HAP-1 (cell line): ENCODE data around the gene FUBP3.
A peak's percentile ranks its signal among the peaks of the same experiment; 100 is the strongest.

ENCODE experiments used
- DNase-seq, 2 experiments: peaks; one replicate each; pipeline ENCODE4 v3.0.0-alpha.2; 2016 to 2020; ENCODE audit warnings: low spot score in 2 of 2
- H3K27me3 ChIP-seq: fragments of 250-450 bp; sonication (Bioruptor Pico); 2 replicates; pipeline ENCODE4 v1.5.1; 2020; ENCODE audit warnings: low read depth, mild to moderate bottlenecking, moderate library complexity
- H3K36me3 ChIP-seq: fragments of 250-450 bp; sonication (Bioruptor Pico); replicated peaks from 2 replicates; pipeline ENCODE4 v1.5.1; 2020; ENCODE audit warnings: mild to moderate bottlenecking
- H3K4me1 ChIP-seq: fragments of 250-450 bp; sonication (Bioruptor Pico); 2 replicates; pipeline ENCODE4 v1.5.1; 2020; ENCODE audit warnings: mild to moderate bottlenecking
- H3K4me3 ChIP-seq: fragments of 250-450 bp; sonication (Bioruptor Pico); 2 replicates; pipeline ENCODE4 v1.5.1; 2020; ENCODE audit warnings: mild to moderate bottlenecking, moderate library complexity
- H3K9me3 ChIP-seq: fragments of 250-450 bp; sonication (Bioruptor Pico); 2 replicates; pipeline ENCODE4 v1.5.1; 2020; ENCODE audit warnings: mild to moderate bottlenecking, moderate library complexity
- in situ Hi-C: fragments of 300-500 bp; cut with MboI; formaldehyde crosslinking; loops from 3 replicates; pipeline ENCODE4 v1.14.3; 2020; ENCODE audit warnings: low sequenced_read_pairs, inconsistent platforms, mixed read lengths

The FUBP3 gene

DNA sequence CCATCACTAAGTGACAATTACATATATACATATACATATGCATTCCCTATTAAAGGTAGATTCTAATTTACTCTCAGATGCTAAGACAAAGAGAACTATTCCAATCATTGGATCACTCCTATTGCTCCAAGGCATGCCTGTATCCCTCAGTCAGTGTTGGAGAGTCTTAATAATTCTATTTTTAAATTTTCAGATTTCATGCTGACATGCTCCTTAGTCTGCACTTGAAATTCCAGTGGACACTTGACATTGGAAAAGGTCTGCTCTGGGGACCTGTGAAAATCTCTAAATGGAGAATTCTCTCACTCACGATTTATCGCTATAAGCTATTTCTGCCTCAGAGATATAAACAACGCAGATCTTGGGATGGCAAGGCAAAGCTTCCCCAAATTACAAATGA lies 3.9 kb upstream of the FUBP3 start:
- no peaks in the 10 kb centered on the region for H3K9me3 ChIP-seq
- no peaks in the 10 kb centered on the region for H3K36me3 ChIP-seq
- DNase-seq = no peak
- H3K4me3 ChIP-seq = no peak overlapping the region
- H3K4me1 ChIP-seq = peaks cover 2% of the 10 kb centered on the region
- peaks cover 3% of the 10 kb centered on the region; the same call in 1 of the 2 replicates for H3K27me3 ChIP-seq
- in situ Hi-C loops = no loop called here

DNA sequence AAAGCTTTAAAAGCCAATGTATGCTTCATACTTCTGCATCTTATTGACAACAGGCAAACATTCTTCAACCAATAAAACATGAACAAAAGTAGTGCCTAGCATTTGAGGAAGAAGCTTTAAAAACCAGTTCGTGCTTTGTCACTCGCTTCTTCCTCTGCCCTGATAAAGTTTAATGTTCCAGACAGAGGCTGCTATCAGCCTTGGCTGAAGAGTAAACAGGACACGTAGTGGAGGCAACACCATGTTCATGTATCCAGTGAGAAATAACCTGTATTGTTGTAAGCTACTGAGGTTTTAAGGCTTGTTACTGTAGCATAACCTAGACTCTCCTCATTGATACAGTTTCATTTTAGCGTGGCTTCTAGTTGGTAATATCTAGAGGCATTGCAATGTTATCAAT lies 3.2 kb upstream of the FUBP3 start:
- no peak overlapping the region for H3K4me3 ChIP-seq
- peaks cover 3% of the 10 kb centered on the region for H3K36me3 ChIP-seq
- H3K27me3 ChIP-seq = peaks cover 3% of the 10 kb centered on the region; the same call in 1 of the 2 replicates
- H3K4me1 ChIP-seq = peaks cover 5% of the 10 kb centered on the region
- H3K9me3 ChIP-seq = no peaks in the 10 kb centered on the region
- DNase-seq = no peak
- in situ Hi-C loops = no loop called here

DNA sequence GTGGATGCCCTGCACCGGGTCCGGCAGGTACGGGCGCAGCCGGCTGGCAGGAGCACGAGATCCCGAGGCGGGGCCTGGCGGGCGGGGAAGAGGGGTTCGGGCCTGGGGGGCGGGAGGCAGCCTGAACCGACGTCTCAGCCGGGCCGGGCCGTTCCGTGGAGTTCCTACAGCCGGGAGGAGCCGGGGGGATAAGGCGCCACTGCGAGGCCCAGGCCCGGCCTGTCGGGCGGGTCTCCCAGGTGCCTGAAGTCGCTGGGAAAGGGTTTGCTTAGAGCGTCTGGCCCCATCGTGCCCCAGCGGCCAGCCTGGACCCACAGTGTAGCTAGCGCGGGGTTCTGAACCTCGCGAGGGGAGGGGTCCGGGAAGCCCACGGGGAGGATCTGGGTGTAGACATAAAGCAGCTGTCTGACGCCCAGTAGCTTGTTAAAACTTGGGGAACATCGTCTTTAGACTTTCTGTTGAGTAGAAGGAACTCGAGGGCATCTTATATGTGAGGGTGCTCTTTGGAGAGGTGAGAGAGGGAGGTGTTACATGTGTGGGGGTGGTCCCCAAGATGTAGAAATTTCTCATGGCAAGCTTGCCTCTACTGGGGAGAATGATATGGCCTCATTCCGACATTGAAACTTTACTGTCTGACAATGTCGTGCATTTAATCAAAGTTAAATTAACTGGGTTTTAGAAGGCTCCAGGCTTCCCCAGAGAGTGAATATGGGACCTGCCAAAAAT lies 524 bp downstream of the FUBP3 start:
- Histone ChIP-seq H3K36me3 (peaks cover 18% of the 10 kb centered on the region), H3K4me3 (peak overlapping the region; percentile 78), H3K27me3 (peaks cover 3% of the 10 kb centered on the region; the same call in 1 of the 2 replicates), H3K9me3 (no peaks in the 10 kb centered on the region), H3K4me1 (peaks cover 5% of the 10 kb centered on the region)
- DNase-seq = peak in 1 of 2 experiments; percentile 22
- in situ Hi-C loops = no loop called here

DNA sequence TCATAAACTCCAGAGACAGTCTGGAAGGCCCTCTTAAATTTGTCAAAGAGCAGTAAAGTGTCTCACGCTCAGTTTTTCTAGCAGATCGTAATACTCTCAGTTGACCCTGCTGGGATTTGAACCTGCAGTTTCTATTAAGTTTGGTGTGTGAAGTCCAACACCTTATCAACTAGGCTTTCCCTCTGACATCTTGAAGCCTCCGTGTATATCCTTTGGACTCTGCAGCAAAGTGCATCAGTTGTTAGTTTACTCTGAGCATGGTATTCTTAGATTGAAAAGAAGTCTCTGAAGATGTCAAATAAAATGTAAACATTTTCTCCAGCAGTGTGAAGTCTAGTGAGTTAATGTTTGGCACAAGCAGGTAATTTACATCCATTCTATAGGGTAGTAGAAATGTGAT lies 2.4 kb downstream of the FUBP3 start:
- H3K4me3 ChIP-seq = no peak overlapping the region
- in situ Hi-C loops = no loop called here
- DNase-seq = no peak
- H3K4me1 ChIP-seq = peaks cover 5% of the 10 kb centered on the region
- H3K9me3 ChIP-seq = no peaks in the 10 kb centered on the region
- no peaks in the 10 kb centered on the region for H3K27me3 ChIP-seq
- peaks cover 18% of the 10 kb centered on the region for H3K36me3 ChIP-seq

DNA sequence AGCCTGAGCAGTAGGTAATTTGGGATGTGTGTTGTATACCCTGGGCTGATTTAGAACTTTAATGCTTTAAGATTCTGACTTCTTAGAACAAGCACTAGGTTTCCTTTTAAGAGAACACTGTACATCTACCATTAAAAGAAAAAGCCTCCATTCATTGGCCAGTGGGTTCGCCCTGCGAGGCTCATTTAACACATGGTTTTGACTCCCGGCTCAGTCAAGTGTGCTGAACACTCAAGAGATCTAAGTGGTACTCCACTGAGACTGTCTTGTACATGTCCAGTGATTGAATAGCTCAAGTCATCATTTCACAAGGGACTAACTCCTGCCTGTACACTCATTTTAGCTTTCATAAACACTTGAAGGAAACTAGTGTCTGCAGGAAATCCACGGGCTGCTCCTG lies 3.9 kb downstream of the FUBP3 start:
- H3K4me3 ChIP-seq = no peak overlapping the region
- in situ Hi-C loops = no loop called here
- DNase-seq = no peak
- H3K36me3 ChIP-seq = peaks cover 18% of the 10 kb centered on the region
- peaks cover 5% of the 10 kb centered on the region for H3K4me1 ChIP-seq
- no peaks in the 10 kb centered on the region for H3K27me3 ChIP-seq
- no peaks in the 10 kb centered on the region for H3K9me3 ChIP-seq

DNA sequence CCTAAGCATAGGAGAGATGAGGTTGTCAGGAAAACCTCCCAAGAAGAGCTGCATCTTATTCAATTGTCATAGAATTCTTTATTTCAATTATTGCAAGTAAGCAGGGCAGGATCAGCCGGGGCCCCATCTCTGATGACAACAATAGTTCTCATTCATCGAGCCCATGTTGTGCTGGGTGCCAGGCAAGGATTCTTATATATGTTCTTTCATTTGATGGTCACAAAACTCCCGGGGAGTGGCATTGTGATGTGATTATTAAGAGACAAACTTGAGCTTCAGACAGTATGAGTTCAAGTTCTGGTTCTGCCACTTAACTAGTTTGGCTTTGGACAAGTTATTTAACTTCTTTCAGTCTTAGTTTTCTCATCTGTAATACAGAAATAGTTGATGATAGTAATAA lies 8.5 kb downstream of the FUBP3 start:
- Histone ChIP-seq H3K27me3 (no peaks in the 10 kb centered on the region), H3K36me3 (peaks cover 10% of the 10 kb centered on the region), H3K4me1 (no peaks in the 10 kb centered on the region), H3K9me3 (no peaks in the 10 kb centered on the region), H3K4me3 (no peak overlapping the region)
- in situ Hi-C loops = no loop called here
- no peak for DNase-seq

DNA sequence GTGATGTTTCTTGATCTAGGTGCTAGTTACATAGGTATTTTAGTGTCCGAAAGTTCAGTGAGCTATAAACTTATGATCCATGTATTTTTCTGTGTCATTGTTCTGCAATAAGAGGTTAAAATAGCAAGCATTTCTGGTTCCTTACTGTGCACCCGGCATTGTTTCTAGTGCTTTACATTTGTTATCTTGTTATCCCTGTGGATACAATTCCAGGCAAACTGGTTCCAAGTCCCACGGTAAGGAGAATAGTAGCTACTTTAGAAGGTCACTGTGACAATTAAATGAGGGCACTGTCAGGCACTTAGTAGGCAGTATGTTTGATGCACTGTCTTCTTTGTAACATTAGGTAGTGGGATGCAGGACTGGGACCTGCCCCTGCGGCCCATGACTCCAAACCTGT lies 9.0 kb downstream of the FUBP3 start:
- DNase-seq = no peak
- H3K27me3 ChIP-seq = no peaks in the 10 kb centered on the region
- no peaks in the 10 kb centered on the region for H3K9me3 ChIP-seq
- peaks cover 6% of the 10 kb centered on the region; the same call in 1 of the 2 replicates for H3K36me3 ChIP-seq
- no peak overlapping the region for H3K4me3 ChIP-seq
- in situ Hi-C loops = no loop called here
- no peaks in the 10 kb centered on the region for H3K4me1 ChIP-seq

DNA sequence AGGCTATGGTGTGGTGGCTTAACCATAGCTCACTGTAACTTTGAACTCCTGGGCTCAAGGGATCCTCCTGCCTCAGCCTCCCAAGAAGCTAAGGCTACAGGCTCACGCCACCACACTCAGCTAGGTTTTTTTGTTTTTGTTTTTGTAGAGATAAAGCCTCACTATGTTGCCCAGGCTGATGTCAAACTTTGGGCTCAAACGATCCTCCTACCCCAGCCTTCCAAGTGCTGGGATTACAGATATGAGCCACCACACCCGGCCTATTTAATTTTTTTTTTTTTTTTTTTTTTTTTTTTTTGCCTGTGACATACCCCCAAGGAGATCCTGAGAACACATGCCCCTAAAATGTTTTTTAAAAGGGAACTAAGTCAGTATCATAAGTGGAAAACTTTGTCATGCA lies 10.4 kb downstream of the FUBP3 start:
- no peak for DNase-seq
- Histone ChIP-seq H3K36me3 (peaks cover 6% of the 10 kb centered on the region; the same call in 1 of the 2 replicates), H3K27me3 (no peaks in the 10 kb centered on the region), H3K9me3 (no peaks in the 10 kb centered on the region), H3K4me1 (no peaks in the 10 kb centered on the region), H3K4me3 (no peak overlapping the region)
- in situ Hi-C loops = no loop called here

DNA sequence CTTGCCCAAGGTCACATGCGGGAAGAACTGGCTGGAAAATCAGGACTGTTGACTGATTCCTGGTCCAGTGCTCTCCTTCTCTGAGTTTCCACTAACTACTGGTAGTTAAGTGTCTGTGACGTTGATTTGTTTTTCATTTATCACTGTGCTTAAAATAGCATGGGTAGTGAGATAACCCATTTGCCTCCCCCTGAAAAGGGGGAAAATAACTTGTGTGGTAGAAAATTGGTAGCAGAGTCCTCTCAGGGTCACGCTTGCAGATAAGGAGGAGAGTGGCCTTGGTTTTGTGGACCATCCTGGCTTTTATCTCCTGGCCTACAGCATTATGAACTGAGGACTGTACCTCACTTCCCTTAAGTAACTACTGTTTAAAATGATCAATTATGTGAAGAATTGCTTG lies 10.9 kb downstream of the FUBP3 start:
- H3K4me3 ChIP-seq = no peak overlapping the region
- in situ Hi-C loops = no loop called here
- DNase-seq = no peak
- no peaks in the 10 kb centered on the region for H3K27me3 ChIP-seq
- H3K4me1 ChIP-seq = no peaks in the 10 kb centered on the region
- no peaks in the 10 kb centered on the region for H3K9me3 ChIP-seq
- H3K36me3 ChIP-seq = peaks cover 6% of the 10 kb centered on the region; the same call in 1 of the 2 replicates

DNA sequence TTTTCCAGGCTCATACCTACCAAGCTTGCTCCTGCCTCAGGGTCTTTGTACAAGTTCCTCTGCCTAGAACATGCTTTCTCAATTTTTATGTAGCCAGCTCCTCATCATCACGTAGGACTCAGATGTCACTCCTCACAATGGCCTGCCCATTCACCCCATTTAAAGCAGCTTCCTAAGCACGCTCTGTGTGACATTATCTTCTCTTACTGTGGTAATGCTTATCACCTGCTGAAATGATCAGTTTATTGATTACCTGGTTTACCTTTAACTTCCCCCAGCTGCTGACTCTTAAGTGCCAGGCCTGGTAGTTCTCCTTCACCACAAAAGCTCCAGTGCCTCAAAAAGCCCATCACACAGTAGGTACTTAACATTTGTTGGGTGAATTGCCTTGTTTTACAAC lies 13.6 kb downstream of the FUBP3 start:
- H3K36me3 ChIP-seq = peaks cover 24% of the 10 kb centered on the region
- no peak for DNase-seq
- H3K27me3 ChIP-seq = no peaks in the 10 kb centered on the region
- H3K9me3 ChIP-seq = no peaks in the 10 kb centered on the region
- in situ Hi-C loops = no loop called here
- no peaks in the 10 kb centered on the region for H3K4me1 ChIP-seq
- H3K4me3 ChIP-seq = no peak overlapping the region

DNA sequence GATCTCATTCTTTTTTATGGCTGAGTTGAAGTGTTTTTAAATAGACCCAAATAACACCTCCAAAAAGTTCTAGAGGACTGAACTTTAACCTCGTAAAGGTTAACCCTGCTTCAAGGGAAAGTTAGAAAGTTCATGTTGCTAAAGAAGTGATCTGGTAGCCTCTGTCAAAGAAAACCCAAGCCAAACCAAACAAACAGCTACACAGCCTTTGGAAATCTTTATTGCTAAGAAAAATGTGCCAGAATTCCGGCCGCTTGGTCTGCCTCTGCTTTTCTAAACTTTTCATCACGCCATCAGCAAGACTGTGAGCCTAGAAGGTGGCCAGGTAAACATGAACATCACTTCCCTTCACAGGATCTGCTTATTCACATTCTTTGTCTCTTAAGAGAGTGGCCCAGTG lies 17.9 kb downstream of the FUBP3 start:
- DNase-seq = no peak
- in situ Hi-C loops = no loop called here
- Histone ChIP-seq H3K9me3 (no peaks in the 10 kb centered on the region), H3K36me3 (peaks cover 35% of the 10 kb centered on the region), H3K27me3 (no peaks in the 10 kb centered on the region), H3K4me1 (no peaks in the 10 kb centered on the region), H3K4me3 (no peak overlapping the region)

DNA sequence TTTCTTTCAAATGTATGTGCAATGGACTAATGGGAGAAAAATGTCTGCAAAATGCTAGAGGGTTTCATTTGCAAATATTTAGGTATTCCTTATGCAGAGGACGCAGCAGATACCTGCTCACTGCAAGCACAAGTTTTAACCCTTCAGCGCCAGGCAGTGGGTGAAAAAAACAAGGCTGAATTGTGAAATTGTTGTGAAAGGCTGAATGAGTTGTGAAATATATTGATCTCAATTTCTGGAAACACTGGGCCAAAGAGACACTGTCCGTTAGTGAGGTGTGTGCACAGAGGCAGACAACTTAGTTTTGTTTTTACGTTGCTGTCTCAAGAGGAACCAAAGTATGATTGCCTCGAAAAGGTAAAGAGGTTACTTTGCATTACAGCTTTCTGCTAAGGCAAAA lies 18.8 kb downstream of the FUBP3 start:
- H3K4me3 ChIP-seq = no peak overlapping the region
- peaks cover 38% of the 10 kb centered on the region for H3K36me3 ChIP-seq
- no peak for DNase-seq
- H3K4me1 ChIP-seq = no peaks in the 10 kb centered on the region
- H3K27me3 ChIP-seq = no peaks in the 10 kb centered on the region
- in situ Hi-C loops = no loop called here
- H3K9me3 ChIP-seq = no peaks in the 10 kb centered on the region

DNA sequence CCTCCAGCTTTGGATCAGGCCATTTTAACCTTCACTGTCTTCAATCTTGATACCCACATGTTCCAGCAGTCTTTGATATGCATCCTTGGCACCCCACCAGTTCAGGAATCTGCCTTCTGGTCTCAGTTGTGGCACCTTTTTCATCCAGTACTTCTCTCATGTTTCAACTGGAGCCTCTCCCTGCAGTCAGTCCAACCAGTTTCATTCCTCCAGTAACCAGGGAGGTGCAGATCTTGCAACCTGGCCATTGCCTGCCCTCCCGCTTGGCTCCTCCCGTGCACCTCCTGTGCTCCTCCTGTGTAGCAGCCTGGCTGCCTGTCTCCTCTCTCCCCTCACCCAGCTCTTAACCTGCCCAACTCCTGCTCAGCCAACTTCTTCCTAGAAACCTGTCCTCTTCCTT lies 20.2 kb downstream of the FUBP3 start:
- Histone ChIP-seq H3K4me3 (no peak overlapping the region), H3K4me1 (no peaks in the 10 kb centered on the region), H3K36me3 (peaks cover 38% of the 10 kb centered on the region), H3K27me3 (no peaks in the 10 kb centered on the region), H3K9me3 (no peaks in the 10 kb centered on the region)
- in situ Hi-C loops = no loop called here
- no peak for DNase-seq

DNA sequence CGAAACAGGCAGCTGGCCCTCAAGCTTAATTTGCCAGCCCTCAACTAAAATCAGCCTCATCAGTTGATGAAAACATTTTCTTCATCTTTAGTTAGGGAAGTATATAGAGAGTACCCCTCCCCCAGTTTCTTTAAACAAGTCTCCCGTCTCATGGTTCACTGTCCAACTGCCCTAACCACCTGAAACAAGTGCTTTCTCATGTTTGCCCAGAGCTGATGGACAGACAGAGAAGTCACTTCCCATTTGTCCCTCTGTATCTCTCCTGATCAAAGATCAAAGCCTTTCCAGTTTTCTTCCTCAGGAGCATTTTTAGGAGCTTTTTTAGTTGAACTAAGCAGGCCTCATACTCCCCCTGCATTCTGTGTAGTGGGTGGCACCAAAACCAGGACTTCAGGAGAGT lies 21.7 kb downstream of the FUBP3 start:
- no peak for DNase-seq
- H3K4me1 ChIP-seq = no peaks in the 10 kb centered on the region
- no peak overlapping the region for H3K4me3 ChIP-seq
- H3K27me3 ChIP-seq = no peaks in the 10 kb centered on the region
- H3K36me3 ChIP-seq = peaks cover 31% of the 10 kb centered on the region
- no peaks in the 10 kb centered on the region for H3K9me3 ChIP-seq
- in situ Hi-C loops = no loop called here

DNA sequence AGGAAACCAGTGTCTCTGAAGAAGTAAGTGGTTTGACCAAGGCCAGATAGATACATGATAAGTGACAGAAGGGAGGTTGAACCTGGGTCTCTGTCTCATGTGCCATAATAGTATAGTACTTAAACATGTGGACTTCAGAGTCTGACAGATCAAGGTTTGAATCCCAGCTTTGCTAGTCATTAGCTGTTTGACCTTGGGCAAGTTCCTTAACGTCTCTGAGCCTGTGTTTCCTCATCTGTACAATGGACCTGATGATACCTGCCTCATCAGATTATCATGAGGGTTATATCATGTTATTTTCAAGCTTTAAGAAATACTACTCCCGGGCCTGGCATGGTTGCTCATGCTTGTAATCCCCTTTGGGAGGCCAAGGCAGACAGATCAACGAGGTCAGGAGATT lies 24.9 kb downstream of the FUBP3 start:
- Histone ChIP-seq H3K36me3 (peaks cover 24% of the 10 kb centered on the region), H3K4me1 (no peaks in the 10 kb centered on the region), H3K27me3 (no peaks in the 10 kb centered on the region), H3K4me3 (no peak overlapping the region), H3K9me3 (no peaks in the 10 kb centered on the region)
- no peak for DNase-seq
- in situ Hi-C loops = no loop called here
